Activated T-helper 1 cell treated with anti-CD3 and anti-CD28 coated beads, Interleukin-2, amount 50 U/mL, for 16 hours (primary cell): Measurements from ENCODE around the gene SHC3.
"Not testable (repeated sequence)": the region's sequence is repeated elsewhere in the genome, so short reads cannot be mapped to it uniquely, and the experiment has no call there.

Source experiments
- DNase-seq, 2 donors: peaks; one replicate each; pipeline ENCODE4 v3.0.0-alpha.2; 2020; ENCODE audit warnings: low read depth in 1 of 2, low spot score in 1 of 2

The SHC3 gene, protein sequence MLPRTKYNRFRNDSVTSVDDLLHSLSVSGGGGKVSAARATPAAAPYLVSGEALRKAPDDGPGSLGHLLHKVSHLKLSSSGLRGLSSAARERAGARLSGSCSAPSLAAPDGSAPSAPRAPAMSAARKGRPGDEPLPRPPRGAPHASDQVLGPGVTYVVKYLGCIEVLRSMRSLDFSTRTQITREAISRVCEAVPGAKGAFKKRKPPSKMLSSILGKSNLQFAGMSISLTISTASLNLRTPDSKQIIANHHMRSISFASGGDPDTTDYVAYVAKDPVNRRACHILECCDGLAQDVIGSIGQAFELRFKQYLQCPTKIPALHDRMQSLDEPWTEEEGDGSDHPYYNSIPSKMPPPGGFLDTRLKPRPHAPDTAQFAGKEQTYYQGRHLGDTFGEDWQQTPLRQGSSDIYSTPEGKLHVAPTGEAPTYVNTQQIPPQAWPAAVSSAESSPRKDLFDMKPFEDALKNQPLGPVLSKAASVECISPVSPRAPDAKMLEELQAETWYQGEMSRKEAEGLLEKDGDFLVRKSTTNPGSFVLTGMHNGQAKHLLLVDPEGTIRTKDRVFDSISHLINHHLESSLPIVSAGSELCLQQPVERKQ

DNA sequence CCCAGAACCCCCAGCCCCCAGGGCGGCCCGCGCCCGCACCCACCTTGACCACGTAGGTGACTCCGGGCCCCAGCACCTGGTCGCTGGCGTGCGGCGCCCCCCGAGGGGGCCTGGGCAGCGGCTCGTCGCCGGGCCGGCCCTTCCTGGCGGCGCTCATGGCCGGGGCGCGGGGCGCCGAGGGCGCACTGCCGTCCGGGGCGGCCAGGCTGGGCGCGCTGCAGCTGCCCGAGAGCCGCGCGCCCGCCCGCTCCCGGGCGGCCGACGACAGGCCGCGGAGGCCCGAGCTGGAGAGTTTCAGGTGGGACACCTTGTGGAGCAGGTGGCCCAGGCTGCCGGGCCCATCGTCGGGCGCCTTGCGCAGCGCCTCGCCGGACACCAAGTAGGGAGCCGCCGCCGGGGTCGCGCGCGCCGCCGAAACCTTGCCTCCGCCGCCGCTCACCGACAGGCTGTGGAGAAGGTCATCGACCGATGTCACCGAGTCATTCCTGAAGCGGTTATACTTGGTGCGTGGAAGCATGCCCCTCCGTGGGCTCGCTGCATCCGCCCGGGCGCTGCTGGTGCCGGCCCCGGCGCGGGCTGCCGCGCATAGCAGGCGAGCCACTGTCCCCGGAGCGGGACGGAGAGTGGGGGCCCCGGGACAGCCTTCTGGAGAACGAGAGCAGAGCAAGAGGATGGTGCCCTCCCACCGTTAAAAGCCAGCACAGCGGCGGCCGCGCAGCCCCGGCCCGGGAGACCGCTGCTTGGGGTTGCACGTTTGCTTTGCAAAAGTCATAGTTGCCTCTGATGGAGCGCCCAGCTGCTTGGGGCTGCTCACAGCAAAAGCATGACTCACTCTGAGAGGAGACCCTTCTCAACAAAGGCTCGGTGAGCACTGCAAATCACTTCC, at the start of gene SHC3:
Gene SHC3 (minus strand): TSS at position 875 of the 886 bp plus-strand sequence. CDS start 358 bp downstream, at position 517.
- DNase-seq: no peak

DNA sequence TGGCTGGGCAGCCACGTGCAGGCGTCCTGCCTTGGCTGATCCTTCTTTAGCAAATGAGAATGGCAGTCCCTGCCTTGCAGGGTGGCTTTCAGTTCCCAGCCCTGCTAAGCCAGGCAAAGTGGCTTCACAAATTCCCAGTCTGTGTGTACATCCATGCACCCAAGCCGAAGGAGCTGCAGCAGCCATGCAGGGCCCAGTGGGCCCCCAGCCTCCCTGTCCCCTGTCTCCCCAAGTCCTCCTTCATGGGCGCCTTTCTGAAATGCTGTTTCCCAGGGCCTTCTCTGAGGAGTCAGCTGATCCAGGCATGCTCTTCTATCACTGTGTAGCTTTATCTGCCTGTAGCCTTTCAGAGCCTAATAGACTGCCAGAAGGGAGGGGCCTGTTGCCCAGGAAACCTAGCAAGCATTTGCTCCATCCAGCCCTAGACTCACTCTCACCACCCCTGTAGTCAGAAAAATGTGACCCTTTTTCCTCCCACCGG, 47.4 kb upstream of the SHC3 start:
- no peak for DNase-seq

- no peak for DNase-seq
These were observed 47.0 kb upstream of the SHC3 start for GRCh38 chr9:89225587-89225986.

DNA sequence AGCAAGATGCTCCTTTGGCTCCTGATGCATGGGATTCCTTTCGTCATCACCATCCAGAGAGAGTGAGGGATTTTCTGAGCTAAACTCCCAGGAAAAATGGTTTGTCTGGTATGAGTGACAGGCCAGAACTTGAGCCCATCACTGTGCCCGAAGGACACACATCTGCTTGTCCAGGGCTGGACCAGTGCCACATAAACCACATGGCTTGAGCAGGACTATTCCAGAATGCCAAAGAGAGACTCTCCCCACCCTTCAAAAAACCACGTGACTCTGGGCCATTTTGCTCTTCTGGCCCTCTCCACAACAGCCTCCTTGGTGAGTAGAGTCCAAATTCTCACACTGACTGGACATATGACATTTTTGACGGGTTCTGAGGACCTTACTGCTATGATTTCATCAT, 46.4 kb upstream of the SHC3 start:
- DNase-seq: no peak

DNA sequence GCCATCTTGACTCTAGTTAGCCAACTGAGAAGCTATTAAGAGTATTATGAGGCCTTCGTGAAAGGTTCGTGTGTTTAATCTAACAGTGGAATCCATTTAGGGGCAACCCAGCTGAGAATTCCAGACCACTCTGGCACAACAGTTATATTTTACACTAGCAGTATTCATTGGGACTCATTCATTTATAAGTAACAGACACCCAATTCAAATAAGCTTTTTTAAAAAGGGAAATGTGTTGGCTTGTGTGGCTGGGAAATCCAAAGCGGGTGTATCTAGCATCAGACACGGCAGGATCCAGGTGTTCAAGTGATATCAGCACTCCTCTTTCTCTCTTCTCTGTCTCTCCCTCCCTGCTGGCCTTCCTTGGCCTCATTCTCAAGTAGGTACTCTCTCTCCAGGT, 46.0 kb upstream of the SHC3 start:
- DNase-seq: no peak

DNA sequence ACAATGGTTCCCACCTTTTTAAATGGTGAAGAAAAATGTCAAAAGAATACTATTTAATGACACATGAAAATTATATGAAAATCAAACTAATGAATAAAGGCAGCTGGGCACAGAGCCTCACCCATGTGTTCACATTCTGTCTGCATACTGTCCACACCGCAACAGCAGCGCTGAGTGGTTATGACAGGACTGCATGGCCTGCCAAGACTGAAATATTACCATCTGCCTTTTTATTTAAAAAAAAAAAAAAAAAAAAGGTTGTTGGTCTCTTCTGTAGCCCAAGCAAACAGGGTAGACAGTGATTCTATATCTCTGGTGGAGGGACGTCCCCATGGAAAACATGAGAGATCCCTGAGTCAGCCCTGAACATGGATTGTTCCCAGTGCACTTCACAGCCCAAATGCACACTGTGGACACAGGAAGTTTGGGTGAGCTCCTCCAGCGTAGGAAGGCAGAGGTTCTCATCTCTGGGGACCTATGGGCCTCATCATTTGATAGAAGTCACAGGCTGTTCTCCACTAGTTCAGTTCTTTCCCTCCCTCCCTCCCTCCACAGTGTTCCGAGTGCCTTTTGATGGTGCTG, 44.9 kb upstream of the SHC3 start:
- DNase-seq: no peak

DNA sequence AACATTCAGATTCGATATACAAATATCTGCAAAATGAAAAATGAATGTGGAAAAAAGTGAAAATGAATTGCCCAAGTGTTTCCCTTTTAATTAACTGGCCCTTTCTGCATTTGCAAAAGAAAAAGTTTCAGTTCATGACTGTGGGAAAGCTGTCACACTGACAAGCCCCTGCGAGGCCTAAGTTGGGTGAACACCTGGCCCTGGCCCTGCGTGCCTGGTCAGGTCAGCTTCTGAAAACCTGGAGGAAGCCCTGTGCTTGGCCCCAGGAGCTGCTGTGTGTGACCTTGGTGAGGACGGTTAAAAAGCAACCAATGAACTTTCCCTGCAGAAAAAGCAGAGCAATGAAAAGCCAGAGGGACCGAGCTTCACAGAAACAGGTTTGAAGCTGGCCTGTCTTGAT, 41.0 kb upstream of the SHC3 start:
- no peak for DNase-seq

- no peak for DNase-seq
These were observed 39.7 kb upstream of the SHC3 start for GRCh38 chr9:89218040-89218928.

- no peak for DNase-seq
These were observed 36.7 kb upstream of the SHC3 start for GRCh38 chr9:89215342-89215741.

DNA sequence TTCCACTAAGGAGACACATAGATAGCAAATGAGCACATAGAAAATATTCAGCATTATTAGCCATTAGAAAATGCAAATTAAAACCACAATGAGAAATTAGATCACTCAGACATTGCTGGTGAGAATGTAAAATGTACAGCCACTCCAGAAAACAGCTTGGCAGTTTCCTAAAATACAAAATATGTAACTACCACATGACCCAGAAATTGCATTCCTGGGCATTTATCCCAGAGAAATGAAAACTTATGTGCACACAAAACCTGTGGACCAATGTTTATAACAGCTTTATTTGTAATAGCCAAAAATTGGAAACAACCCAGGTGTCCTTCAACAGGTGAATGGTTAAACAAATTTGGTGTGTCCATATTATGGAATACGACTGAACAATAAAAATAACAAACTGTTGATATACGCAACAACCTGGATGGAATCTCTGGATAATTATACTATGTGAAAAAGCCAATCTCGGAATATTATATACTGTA, 34.8 kb upstream of the SHC3 start:
- no peak for DNase-seq

- no peak for DNase-seq
These were observed 33.6 kb upstream of the SHC3 start for GRCh38 chr9:89212171-89212570.

GRCh38 chr9:89209311-89209710, 30.7 kb upstream of the SHC3 start:
- not testable (repeated sequence) for DNase-seq

GRCh38 chr9:89207026-89207425, 28.4 kb upstream of the SHC3 start:
- no peak for DNase-seq

DNA sequence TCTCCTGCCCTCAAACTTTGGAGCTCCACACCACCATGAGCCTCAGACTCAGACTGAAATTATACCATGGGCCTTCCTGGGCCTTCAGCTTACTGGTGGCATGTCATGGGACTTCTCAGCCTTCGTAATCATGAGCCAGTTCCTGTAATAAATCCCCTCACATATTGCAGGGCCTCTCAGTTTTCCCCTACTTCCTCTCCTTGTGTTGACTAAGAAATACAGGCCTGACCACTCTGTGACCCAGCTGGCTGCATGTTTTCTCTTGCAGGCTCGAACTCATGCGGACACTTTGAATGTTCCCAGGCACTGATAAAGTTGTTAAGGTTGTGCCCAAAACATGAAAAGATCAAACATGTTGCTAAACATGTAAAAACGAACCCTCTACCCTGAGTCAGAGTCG, 26.2 kb upstream of the SHC3 start:
- DNase-seq: no peak

DNA sequence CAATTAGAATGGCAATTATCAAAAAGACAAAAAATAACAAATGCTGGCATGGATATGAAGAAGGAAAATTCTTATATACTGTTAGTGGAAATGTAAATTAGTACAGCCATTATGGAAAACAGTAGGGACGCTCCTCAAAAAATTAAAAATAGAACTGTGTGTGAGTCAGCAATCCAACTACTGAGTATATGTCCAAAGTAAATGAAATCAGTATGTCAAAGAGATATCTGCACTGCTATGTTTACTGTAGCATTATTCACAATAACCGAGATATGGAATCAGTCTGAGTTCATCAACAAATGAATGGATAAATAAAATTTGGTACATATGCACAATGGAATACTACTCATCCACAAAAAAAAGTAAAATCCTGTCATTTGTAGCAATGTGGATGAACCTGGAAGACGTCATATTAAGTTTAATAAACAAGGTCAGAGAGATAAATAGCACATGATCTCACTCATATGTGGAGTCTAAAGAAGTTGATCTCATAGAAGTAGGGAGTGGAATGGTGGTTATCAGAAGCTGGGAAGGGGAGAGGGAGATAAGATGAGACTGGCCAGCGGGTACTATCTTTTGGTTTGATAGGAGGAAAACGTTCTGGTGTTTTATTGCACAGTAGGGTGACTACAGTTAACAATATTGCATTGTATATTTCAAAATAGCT, 16.6 kb upstream of the SHC3 start:
- DNase-seq: no peak

DNA sequence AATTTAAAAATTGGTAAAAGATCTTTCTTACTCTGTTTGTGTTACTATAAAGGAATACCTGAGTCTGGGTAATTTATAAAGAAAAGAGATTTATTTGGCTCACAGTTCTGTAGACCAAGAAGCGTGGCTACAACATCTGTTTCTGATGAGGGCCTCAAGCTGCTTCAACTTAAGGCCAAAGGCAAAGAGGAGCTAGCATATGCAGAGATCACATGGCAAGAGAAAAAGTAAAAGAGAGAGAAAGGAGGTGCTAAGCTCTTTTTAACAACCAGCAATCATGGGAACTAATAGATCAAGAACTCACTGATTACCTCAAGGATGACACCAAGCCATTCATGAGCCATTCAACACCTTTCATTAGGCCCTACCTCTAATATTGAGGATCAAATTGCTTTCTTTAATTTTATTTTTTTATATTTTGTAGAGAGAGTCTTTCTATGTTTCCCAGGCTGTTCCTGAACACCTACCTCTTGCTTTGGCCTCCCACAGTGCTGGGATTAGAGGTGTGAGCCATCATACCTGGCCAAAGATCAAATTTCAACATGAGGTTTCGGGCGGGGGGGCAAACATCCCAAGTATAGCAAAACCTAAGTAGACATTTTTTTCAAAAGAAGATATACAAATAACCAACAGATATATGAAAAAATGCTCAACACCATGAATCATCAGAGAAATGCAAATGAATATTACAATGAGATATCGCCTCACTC, 16.0 kb upstream of the SHC3 start:
- no peak for DNase-seq

GRCh38 chr9:89191004-89191403, 12.4 kb upstream of the SHC3 start:
- no peak for DNase-seq

DNA sequence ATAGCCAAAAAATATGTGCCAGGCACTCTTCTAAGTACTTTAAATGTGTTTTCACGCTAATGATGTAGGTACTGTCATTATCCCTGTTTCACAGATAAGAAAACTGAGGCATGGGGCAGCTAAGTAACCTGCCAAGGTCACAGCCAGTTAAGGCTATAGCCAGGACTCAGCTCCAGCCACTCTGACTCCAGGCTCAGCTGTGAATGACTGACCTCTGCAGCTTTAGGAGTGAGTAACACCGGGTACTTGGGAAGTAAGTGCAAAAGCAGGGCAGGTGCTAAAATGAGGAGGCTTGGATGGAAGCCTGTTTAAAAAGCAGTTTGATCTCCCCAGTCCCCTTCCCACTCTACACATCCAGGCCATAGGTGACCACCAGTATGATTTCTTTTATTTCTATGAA, 10.6 kb upstream of the SHC3 start:
- DNase-seq: no peak

DNA sequence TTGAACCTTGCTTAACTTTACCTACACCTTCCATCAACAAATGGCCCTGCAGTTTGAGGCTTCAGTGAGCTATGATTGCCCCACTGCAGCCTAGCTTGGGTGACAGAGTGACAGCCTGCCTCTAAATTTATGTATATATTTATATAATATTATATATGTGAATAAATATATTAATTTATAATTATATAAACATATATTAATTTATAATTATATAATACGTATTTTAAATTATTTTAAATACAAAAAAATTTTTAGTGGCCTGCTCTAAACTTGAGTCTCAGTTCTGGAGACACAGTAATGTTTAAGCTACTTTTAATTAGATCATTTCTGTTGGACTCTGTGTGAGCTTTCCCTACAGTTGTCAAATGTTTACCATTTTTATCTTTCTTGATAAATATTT, 9.3 kb upstream of the SHC3 start:
- DNase-seq: no peak
